Activated gamma-delta T cell treated with anti-CD3 and anti-CD28 coated beads, Interleukin-2, amount 50 U/mL, for 16 hours (primary cell): Measurements from ENCODE around the gene PPP2R2C.

ENCODE experiments used
- DNase-seq: peaks from one replicate; pipeline ENCODE4 v3.0.0-alpha.2; 2020; ENCODE audit warnings: low read depth

The PPP2R2C gene

DNA sequence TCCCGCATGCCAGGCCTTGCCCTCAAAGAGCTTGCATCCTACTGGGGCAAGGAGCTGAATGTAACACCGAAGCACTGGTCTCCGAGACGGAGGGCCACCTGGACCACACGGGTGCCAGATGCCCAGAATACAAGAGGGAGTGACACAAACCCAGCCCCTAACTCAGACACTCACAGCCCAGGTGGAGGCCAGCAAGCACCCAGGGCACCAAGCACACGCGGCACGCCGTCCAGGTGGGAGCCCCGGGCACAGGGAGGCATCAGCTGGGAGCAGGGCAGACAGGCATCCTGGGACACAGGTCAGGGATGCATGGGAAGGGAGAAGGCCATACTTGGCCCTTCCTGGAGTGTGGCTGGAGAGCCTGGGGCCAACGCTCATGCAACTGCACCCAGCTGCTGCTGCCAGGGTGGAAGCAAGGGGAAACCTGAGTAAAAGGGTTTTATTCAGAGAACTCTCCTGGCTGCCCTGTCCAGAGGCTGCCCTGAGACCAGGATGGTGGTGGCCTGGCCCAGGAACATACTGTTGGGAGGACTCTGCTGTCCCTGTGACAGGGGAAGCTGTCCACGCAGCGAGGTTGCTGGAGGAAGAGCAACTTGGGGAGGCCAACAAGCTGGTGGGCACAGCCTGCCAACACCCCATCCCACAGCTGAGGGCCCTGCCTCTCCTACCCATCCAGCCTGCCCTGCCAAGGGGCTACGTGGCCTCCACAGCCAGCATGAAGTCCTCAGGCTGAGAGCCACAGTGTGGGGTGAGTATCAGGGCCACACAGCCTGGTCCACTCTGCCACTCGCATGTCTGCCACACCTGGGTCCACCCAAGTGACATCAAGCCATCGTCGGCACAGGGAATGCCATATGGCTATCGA is 22.2 kb upstream of the PPP2R2C start:
- DNase-seq: no peak

DNA sequence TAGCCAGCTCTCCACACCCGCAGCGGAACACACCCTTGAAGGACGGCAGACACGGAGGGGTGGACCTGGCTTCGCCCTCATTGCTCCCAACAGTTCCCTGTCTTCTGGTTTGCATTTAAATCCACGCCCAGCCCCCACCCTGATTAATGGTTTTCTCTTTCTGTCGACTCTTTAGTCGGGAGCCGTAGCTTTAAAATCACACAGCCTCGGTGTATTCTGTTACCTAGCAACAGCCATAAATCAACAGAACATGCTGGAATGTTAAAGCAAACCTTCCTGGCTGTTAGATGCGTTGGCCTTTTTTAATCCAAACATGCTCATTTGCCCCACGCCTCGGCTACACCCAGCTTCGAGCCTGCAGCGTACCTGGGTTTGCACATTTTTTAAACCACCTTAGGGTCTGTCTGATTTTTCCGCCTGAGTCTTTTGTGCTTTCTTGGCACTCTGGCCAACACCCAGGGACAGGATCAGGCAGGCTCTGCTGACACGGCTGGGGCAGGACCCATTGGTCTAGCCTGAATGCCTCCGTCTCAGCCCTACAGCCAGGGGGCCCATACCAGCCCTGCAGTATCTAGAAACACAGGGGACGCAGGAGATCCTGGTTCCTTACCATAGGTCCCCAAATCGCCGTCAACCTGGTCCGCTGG is 21.4 kb upstream of the PPP2R2C start:
- DNase-seq: no peak

DNA sequence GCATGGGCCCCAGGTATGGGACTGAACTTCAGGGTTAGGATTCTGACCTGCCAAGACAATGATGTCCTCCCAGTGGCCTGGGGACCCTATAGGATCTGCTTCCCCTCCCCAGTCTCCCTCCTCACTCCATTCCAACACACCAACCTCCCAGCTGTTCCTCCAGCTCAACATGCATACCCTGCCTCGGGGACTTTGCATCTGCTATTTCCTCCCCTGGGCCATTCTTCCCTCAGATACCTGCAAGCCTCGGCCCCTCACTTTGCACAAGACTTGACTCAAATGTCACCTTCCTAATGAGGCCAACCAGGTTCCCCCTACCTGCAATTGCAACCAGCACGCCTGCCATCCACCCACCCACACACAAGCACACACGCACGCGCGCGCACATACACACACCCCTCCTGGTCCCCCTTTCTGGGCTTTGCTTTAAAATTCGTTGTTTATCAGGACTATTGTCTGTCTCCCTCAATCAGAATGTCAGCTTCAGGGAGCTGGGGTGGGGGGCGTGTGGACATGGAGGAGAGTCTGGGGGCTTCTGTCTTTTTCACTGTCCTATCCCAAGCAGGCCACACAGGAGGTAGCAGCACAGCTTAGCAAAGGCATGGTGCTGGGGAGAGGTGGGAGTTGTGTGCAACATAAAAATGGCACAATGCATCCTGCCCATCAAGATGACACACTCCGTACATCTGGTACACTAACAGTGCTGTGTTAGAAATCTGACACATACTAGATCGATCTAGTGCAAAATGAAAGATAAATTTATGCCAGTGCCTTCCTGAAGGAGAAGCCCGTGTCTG is 20.6 kb upstream of the PPP2R2C start:
- no peak for DNase-seq

DNA sequence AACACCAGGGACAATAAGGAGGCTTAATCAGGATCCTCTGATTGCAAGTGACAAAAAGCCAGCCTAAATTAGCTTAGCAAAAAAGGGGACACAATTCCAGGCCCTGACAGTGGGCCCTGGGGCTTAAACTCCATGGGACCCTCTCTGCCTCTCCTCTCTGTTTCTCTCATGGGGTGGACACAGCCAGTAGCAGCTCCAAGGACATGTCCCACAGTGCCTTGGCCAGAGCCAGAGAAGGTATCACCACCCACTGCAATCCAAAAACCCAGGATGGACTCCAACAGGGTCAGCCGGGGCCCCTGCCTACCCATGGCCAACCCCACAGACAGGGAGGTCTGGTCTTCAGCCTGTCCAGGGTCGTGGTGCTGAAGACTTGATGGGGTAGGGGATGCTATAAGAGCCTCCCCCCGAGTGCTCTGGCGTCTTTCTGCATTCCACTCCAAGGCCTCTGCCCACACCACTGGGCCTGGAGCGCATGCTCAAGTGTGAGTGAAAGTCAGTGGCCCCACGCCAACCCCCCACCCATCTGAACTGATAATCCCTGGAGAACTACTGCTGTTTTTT is 19.7 kb upstream of the PPP2R2C start:
- no peak for DNase-seq

DNA sequence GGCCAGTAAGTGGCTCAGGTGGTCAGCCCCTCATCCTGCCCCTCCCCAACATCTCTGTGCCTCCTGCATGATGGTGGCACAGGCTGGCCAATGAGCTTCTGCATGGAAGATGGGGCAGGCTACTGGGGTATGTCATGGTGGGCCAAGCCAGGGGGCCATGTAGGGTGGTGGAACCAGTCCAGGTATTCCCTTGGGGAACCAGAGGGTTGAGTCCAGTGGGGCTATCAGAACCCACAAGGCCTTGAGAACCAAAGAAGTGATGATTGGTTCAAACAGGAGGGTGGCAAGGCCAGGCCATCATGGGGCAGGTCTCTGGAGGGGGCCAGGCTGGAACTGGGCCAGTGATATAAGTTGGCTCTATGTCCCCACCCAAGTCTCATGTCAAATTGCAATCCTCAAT is 18.8 kb upstream of the PPP2R2C start:
- no peak for DNase-seq

DNA sequence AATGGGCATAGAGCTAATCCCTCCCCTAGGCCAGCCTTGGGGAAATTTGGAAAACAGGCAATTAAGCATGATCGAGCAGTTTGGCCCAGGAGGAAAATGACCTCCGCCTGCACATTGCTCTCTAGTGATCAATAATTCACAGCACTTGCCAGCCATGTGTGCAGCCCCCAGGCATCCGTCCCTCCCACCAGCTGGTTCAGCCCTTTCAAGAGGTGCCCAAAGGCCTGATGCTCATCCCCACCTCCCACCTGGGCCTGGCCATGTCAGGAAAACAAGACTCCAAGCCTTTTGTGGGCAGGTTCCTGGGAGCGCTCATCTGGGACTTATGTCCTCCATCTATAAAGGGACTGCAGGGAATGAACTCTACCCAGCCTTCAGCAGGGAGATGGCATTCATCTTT is 17.5 kb upstream of the PPP2R2C start:
- no peak for DNase-seq

DNA sequence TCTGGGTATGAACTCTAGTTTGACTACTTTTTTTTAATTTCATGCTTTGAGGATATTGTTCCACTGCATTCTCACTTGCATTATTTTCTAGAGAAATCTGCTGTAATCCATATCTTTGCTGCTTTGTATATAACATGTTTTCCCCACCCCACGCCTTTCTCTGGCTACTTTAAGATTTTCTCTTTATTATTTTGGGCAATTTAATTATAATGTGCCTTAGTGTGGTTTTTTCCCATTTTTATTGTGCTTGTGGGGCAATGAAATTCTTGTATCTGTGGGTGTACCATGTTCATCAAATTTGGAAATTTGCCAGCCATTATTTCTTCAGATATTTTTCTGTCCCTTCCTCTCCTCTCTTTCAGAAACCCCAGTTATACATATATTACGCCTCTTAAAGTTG is 15.1 kb upstream of the PPP2R2C start:
- DNase-seq: no peak

DNA sequence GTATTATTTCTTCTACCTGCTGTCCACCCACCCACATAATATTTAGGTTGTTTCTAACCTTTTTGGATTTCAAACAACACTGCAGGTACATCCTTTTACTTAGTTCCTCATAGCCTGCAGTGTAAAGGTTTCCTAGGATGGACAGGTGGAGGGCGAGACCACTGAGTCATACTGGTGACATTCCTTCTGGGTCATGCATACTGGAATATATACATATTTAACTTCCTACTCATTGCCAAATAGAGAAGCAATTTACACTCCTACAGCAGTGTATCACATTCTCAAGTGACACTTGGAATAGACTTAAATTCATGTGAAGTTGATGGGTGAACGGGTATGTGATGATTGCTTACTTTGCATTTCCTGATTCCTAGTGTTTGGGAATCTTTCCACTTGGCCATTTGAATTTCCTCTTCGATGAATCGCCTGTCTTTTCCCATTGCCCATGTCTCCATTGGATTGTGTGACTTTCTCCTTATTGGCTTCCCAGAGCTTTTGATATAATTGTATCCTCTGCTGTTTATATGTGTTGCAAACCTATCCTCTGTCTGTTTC is 8.2 kb upstream of the PPP2R2C start:
- no peak for DNase-seq

DNA sequence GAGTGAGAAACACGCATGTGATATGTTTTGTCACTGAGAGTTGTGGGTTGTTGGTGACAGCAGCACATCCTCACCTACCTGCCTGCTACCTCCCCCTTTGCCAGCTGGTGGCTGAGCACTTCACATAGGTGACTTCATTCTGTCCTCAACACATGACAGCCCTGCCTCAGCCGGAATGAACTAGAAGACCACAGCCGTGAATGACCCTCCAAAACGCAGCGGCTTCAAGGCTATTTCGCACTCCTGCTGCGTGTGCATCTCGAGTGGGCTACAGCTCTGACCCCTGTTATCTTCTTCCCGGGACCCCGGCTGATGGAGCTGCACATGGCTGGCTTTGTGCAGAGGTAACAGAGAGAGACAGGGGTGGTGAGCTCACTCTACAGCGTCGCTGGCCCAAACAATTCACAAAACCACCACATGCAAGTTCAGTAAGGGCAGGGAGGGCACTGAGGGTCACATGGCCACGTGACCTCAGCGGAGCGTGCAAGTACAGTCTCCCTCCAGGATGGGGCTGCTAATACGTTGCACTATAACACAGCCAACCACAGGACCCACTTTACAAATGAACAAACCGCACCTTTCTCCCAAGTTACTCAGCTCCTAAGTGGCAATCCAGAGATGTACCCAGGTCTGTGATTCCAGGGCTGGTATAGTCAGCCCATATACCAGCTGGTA is 6.3 kb upstream of the PPP2R2C start:
- no peak for DNase-seq

DNA sequence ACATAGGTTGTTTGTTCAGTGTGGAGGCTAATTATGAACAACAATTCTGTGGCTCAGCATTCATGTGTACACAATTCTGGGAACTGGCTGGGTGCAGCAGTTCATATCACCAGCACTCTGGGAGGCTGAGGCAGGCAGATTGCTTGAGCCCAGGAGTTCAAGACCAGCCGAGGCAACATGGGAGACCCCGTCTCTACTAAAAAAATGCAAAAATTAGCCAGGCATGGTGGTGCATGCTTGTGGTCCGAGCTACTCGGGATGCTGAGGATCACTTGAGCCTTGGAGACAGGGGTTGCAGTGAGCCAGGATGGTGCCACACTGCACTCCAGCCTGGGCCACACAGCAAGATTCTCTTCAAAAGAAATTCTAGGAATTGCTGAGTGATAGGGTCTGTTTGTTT is 4.5 kb upstream of the PPP2R2C start:
- no peak for DNase-seq

DNA sequence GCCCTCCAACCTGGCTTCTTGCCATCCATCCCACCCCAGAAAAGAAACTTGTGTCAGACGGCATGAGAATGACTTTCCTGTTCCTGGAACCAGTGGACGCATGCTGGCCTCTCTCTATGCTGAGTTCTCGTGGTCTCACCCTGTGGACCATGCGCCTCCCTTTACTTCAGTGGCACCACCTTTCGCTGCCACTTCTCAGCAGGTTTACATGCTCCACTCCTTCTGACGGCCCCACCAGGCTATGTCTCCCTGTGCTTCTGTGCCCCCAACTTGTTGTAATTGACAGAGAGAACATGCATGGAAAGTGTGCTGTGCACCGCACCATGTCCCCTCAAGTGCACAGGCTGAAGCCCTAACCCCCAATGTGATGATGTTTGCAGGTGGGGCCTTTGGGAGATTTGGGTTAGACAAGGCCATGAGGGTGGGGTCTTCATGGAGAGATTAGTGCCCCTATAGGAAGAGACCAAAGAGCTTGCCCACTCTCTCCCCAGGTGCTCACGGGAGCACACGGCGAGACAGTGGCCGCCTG is 3.1 kb upstream of the PPP2R2C start:
- no peak for DNase-seq

DNA sequence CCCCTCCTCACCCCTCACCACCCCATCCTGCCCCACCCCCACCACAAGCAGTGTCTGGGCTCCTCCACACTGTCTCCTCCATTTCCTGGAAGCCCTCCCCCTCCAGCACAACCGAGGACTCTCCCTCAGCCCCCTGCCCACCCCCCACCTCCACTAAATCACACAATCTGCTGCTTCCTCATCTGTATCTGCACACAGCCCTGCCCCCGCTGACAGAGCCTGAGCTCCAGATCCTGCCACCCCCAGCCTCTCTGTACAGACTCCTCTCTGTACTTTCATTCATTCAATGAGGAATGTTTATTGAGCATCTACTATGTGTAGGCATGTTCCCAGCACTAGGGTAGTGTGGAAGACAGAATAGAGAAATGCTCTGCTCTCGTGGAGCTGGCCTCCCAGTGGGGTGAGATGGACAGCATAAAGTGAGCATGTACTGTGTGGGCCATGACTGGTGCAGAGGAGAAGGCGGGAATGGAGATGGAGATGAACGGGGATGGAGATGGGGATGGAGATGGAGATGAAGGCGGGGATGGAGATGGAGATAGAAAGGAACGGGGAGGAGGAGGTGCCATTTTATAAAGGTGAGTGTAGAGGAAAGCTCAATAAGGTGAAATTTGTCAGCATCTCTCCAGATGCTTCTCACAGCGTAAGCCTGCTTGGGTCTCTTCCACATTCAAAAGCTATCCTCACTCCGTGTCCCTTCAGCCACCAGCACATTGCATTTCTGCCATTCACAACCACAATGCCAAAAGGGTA is 2.5 kb upstream of the PPP2R2C start:
- no peak for DNase-seq

DNA sequence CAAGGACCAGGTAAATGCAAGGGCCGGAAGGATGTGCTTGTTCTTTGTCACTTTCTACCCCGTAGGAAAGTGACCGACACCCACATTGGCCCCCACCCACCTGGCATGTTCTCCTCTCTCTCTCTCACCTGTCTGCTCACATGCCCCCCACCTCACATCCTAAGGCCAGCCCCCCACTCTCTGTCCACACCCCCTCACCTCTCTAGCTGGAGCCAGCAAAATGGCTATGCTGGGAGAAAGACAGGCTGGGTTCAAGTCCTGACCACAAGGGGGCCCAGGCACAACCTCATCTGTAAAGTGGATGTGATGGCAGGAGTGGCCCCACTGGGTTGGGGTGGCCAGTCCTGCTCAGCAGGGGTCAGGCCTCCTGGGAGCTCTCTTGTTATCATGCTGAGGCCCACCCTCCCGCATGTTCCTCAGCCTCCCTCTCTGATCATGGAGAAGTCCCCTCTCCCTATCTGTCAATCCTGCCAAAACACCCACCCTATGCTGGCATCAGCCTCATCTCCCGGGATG is 1.7 kb upstream of the PPP2R2C start:
- no peak for DNase-seq

DNA sequence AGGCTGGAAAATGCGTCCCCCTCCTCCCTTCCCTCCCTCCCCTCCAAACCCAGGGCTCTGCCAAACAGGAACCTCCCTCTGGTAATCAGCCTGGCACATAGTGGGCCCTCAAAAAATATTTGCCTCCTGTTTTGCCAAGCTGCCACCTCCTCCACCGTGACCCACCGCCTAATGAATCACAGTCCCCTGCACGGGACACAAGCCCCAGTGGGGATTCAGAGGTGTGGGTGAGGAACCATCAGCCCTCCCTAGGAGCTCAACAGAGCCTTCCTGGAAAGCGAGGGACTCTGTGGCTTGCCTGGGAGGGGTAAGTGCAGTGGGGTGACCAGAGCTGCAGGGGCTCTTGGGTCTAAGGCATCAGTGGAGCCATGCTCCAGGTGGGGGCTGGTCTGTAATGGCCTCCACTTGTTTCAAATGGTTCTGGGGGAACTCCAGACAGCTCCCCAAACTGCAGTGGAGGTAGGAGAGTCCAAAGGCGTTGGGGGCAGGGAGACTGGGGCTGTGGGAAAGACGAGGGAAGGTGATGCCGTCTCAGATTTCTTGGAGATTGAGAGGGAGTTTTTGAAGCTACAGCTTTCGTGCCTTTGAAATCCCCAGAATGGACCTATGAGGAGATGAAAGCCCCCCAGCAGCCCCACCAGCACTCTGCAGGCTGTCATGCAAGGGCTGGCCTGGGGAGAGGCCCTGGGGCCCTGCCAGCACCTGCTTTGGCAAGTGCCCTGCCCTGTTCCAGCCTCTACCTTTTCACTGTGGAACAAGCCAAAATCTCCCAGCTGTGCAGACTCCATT is 1.0 kb upstream of the PPP2R2C start:
- DNase-seq: no peak

DNA sequence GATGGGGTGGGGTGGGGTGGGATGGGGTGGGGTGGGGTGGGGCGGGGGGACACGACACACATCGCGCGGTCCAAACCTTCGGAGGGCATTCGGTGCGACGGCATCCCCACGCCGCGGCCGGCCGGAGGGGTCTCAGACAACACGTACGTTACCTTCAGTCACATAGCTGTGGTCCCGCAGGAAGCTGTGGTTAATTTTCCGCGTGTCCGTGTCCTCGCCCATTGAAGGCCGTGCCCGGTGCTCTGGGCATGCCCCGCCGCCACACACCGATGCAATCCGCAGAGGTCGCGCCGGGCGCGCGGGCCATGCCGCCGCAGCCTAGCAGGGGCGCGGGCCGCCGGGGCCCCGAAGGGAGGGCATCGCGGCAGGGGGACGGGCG is 417 bp downstream of the PPP2R2C start:
- DNase-seq: no peak

DNA sequence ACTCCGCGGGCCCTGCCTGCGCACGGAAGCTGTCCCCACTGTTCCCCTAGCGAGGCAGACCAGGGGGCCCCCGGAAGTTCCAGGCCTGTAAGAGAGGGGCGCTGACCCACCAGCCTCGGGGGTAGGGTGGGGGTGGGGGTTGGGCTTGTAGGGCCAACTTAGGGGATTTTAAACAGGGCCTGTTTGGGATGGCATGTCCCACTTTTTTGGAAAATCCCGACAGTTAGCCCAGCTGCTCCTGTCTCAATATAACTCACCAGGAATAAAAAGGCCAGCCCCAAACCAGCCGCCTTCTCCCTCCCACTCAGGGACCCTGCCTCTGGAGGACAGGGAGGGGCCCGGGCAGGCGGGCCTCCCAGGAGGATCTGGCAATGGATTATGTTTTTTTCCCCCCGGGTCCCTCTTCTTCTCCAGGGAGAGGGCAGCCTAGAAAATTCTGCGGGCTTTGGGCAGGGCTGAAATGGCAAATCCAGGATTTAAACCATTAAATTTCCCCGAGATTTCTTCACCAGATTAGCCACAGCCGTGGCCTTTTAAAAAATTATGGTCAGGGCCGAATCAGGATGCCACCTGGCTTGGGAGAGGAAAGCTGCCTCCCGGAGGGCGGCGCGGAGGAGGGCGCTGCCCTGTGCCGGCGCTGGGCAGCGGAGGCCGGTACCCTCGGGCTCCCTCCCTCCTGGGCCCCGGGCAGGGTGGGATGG is 957 bp downstream of the PPP2R2C start:
- DNase-seq: no peak

DNA sequence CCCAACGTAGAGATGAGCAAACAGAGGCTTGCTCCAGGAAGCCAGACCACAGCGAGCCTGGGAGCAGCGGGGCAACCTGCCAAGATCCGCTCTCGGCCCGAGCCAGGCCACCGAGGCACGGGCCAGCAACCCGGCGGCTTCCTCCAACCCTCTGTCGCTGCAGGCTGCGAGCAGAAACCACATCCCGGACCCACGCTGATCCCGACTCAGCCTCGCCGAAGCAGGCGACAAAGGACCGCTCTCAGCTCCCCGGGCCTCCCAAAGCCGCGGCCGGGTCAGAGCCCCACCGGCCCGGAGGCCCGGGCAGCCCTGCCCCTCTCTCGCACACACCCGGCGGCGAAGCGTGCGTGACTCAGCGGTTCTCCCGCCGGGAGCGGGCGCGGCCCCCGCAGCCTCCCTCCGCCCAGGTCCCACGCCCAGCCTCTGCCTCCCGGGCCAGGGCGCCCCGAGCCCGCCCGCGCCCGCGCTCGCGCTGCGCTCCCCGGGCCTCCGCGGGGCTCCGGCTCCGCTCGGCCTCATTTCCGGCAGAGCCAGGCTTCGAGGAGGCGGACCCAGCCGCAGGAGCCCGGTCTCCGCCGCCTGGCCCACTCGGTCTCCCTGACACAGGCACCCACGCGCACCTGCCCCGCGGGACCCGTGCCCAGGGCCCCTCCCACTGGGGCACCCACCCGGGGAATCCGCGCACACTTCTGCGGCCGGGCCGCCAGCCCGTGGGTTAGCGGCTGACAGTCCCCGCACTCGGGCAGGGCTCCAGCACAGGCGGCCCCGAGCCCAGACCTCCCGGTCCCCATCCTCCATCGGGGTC is 1.7 kb downstream of the PPP2R2C start:
- no peak for DNase-seq

DNA sequence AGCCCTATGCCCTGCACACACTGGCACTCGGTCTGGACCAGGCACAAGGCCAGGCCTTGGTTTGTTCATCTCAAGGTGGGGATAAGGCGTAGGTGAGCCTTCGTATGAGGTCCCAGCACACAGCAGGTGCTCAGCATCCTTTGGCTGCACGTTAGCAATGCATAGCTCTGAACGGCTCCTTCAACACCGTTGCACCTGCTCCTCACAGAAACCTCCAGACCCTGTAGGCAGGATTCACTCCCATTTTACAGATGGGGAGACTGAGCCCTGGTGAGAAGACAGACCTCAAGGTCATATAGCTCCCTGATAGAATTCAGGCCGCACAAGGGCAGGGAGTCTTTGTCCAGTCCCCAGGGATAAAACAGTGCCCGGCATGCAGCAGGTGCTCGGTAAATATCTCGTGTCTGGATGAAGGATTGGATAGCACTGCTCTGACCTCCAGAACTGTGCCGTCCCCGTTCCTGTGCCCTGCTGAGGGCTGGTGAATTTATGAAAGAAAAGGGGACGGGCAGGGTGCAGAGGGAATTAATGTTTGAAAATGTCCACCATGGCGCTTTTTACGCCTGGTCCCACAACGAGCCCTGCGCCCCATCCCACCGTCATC is 2.4 kb downstream of the PPP2R2C start:
- DNase-seq: no peak
